ENCODE data around the gene SSMEM1.

The SSMEM1 gene

GRCh38 chr7:130207642-130208041 lies at the start of gene SSMEM1:
Gene SSMEM1, plus strand, starts transcription at chr7:130207860. Its CDS starts 51 bp downstream, at chr7:130207911.
- ChIA-PET CTCF (no interaction called here), POLR2A (no interaction called here)
- no peak for DNase-seq (ENCODE audit: extremely low spot score)
- TF ChIP-seq FOXM1 (IDR thresholded peaks at IDR 0.05; ENCODE audit: borderline replicate concordance) (no peak), ARNT (IDR thresholded peaks at IDR 0.05) (no peak), FOXA1 (IDR thresholded peaks at IDR 0.05) (no peak), SUZ12 (IDR thresholded peaks at IDR 0.05) (no peak), CTBP1 (IDR thresholded peaks at IDR 0.05; ENCODE audit: borderline replicate concordance) (no peak), SP1 (IDR thresholded peaks at IDR 0.05) (no peak), ELF4 (IDR thresholded peaks at IDR 0.05) (no peak), BHLHE40 (IDR thresholded peaks at IDR 0.05; ENCODE audit: borderline replicate concordance) (no peak), NFRKB (IDR thresholded peaks at IDR 0.05) (no peak), TARDBP (IDR thresholded peaks at IDR 0.05) (no peak), L3MBTL2 (conservative IDR thresholded peaks at IDR 0.05) (no peak), ZNF384 (IDR thresholded peaks at IDR 0.05) (no peak)
- TF ChIP-seq, protein P1, sequence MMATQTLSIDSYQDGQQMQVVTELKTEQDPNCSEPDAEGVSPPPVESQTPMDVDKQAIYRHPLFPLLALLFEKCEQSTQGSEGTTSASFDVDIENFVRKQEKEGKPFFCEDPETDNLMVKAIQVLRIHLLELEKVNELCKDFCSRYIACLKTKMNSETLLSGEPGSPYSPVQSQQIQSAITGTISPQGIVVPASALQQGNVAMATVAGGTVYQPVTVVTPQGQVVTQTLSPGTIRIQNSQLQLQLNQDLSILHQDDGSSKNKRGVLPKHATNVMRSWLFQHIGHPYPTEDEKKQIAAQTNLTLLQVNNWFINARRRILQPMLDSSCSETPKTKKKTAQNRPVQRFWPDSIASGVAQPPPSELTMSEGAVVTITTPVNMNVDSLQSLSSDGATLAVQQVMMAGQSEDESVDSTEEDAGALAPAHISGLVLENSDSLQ (IDR thresholded peaks at IDR 0.05): no peak

DNA sequence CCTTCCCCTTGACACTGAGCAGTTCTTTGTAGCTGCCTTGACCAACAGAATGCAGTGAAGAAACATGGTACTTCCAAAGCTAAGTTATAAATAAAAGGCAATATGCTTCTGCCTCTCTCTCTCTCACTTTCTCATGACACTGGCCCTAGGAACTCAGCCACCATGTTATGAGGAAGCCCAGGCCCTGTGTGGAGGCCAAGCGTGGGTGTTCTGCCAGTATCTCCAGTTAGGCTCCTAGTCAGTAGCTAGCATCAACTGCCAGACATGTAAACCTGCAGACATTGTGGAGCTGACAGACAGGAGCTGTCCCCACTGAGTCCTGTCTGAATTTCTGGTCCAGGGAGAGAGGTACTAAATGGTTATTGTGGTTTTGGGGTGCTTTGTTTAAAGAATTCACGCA lies 47.6 kb upstream of the SSMEM1 start:
- CTCF ChIA-PET: no interaction called here
- TF ChIP-seq ZNF384 (IDR thresholded peaks at IDR 0.05): no peak
- no peak for TF ChIP-seq SP1 (IDR thresholded peaks at IDR 0.05)
- TF ChIP-seq, protein P1 (IDR thresholded peaks at IDR 0.05): no peak
- no peak for TF ChIP-seq FOXK2 (IDR thresholded peaks at IDR 0.05)
- TF ChIP-seq FOXA1 (IDR thresholded peaks at IDR 0.05): no peak
- no peak for TF ChIP-seq BHLHE40 (IDR thresholded peaks at IDR 0.05; ENCODE audit: borderline replicate concordance)
- TF ChIP-seq ELF4 (IDR thresholded peaks at IDR 0.05): no peak
- TF ChIP-seq NFRKB (IDR thresholded peaks at IDR 0.05): no peak
- TF ChIP-seq CTBP1 (IDR thresholded peaks at IDR 0.05; ENCODE audit: borderline replicate concordance): no peak
- no peak for TF ChIP-seq ARNT (IDR thresholded peaks at IDR 0.05)
- POLR2A ChIA-PET: interaction anchor here (1.5 kb wide), 1 partner anchor 45 kb away, joined by 6 read pairs; the partner anchor contains the start of gene TMEM209
- DNase-seq (ENCODE audit: extremely low spot score): no peak

DNA sequence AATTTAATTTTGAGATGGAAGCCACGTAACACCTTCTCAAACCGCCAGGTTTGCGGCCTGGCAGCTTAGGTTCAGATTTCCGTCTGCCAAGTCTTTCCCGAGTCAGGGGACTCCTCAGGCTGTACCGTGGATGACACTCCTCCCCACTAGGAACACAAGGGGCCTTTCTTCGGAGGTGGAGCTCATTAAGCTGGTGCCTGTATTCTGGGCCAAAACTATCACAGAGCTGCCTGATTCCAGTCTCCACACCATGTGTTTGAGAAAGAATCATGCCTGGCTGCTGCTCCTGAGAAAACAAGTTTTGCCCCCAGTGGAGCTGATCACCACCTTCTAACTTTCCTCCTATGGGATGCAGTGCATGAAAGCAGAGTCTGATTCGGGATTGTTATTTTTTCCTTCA lies 47.2 kb upstream of the SSMEM1 start:
- TF ChIP-seq L3MBTL2 (conservative IDR thresholded peaks at IDR 0.05): no peak
- TF ChIP-seq SUZ12 (IDR thresholded peaks at IDR 0.05): no peak
- TF ChIP-seq NFRKB (IDR thresholded peaks at IDR 0.05): no peak
- TF ChIP-seq ARNT (IDR thresholded peaks at IDR 0.05): no peak
- TF ChIP-seq TARDBP (IDR thresholded peaks at IDR 0.05): no peak
- TF ChIP-seq ELF4 (IDR thresholded peaks at IDR 0.05): no peak
- no peak for TF ChIP-seq SP1 (IDR thresholded peaks at IDR 0.05)
- no peak for TF ChIP-seq HDGF (IDR thresholded peaks at IDR 0.05; ENCODE audit: borderline replicate concordance)
- TF ChIP-seq BHLHE40 (IDR thresholded peaks at IDR 0.05; ENCODE audit: borderline replicate concordance): no peak
- no peak for TF ChIP-seq ZNF384 (IDR thresholded peaks at IDR 0.05)
- TF ChIP-seq FOXM1 (IDR thresholded peaks at IDR 0.05; ENCODE audit: borderline replicate concordance): no peak
- no peak for TF ChIP-seq FOXA1 (IDR thresholded peaks at IDR 0.05)
- TF ChIP-seq FOXK2 (IDR thresholded peaks at IDR 0.05): no peak
- TF ChIP-seq CTBP1 (IDR thresholded peaks at IDR 0.05; ENCODE audit: borderline replicate concordance): no peak
- TF ChIP-seq, protein P1 (IDR thresholded peaks at IDR 0.05): no peak
- no peak for TF ChIP-seq LEF1 (IDR thresholded peaks at IDR 0.05; ENCODE audit: borderline replicate concordance)
- no peak for DNase-seq (ENCODE audit: extremely low spot score)
- CTCF ChIA-PET: no interaction called here
- POLR2A ChIA-PET: interaction anchor here (1.5 kb wide), 1 partner anchor 45 kb away, joined by 6 read pairs; the partner anchor contains the start of gene TMEM209

DNA sequence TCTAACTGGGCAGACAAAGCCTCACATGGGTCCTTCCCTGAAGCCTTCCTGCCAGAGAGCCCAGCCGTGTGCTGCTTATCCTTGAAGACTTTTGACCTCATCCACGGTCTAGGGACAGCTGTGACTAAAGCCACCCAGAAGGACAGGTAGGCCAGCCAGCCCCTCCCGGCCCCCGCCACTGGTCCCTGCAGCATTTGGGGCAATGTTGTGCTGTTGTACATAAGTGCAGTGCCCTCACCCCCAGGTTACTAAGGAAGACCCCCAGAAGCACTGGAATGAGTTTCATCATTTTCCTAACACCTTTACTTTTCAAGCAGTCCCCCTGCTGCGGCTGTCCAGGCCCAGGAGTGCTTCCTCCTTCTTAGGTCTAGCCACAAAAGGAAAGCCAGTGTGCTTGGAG lies 45.5 kb upstream of the SSMEM1 start:
- ChIA-PET POLR2A (no interaction called here), CTCF (interaction anchor here (0.6 kb wide), 1 partner anchor 34 kb away, joined by 7 read pairs; no protein-coding TSS in a partner anchor)
- TF ChIP-seq FOXK2 (IDR thresholded peaks at IDR 0.05) (no peak), BHLHE40 (IDR thresholded peaks at IDR 0.05; ENCODE audit: borderline replicate concordance) (no peak), ARNT (IDR thresholded peaks at IDR 0.05) (no peak), ZNF384 (IDR thresholded peaks at IDR 0.05) (no peak), TARDBP (IDR thresholded peaks at IDR 0.05) (no peak), SP1 (IDR thresholded peaks at IDR 0.05) (no peak), L3MBTL2 (conservative IDR thresholded peaks at IDR 0.05) (no peak), FOXM1 (IDR thresholded peaks at IDR 0.05; ENCODE audit: borderline replicate concordance) (no peak), ELF4 (IDR thresholded peaks at IDR 0.05) (no peak), LEF1 (IDR thresholded peaks at IDR 0.05; ENCODE audit: borderline replicate concordance) (no peak), CTBP1 (IDR thresholded peaks at IDR 0.05; ENCODE audit: borderline replicate concordance) (no peak), FOXA1 (IDR thresholded peaks at IDR 0.05) (no peak), NFRKB (IDR thresholded peaks at IDR 0.05) (no peak), HDGF (IDR thresholded peaks at IDR 0.05; ENCODE audit: borderline replicate concordance) (no peak), SUZ12 (IDR thresholded peaks at IDR 0.05) (no peak)
- TF ChIP-seq, protein P1 (IDR thresholded peaks at IDR 0.05): no peak
- DNase-seq (ENCODE audit: extremely low spot score): no peak

GRCh38 chr7:130174237-130174959 lies 33.3 kb upstream of the SSMEM1 start:
- TF ChIP-seq, protein P1 (IDR thresholded peaks at IDR 0.05): no peak
- TF ChIP-seq BHLHE40 (IDR thresholded peaks at IDR 0.05; ENCODE audit: borderline replicate concordance) (no peak), HDGF (IDR thresholded peaks at IDR 0.05; ENCODE audit: borderline replicate concordance) (no peak), CTBP1 (IDR thresholded peaks at IDR 0.05; ENCODE audit: borderline replicate concordance) (no peak), FOXA1 (IDR thresholded peaks at IDR 0.05) (no peak), ZNF384 (IDR thresholded peaks at IDR 0.05) (no peak), TARDBP (IDR thresholded peaks at IDR 0.05) (no peak), ELF4 (IDR thresholded peaks at IDR 0.05) (no peak), ARNT (IDR thresholded peaks at IDR 0.05) (no peak), LEF1 (IDR thresholded peaks at IDR 0.05; ENCODE audit: borderline replicate concordance) (no peak), SUZ12 (IDR thresholded peaks at IDR 0.05) (no peak)
- ChIA-PET CTCF (no interaction called here), POLR2A (no interaction called here)
- no peak for DNase-seq (ENCODE audit: extremely low spot score)
